SK-N-MC (cell line): ENCODE results near the gene ATRNL1.

Experiments used
- EZH2 ChIP-seq: fragments of 200-600 bp; sonication (generic); IDR thresholded peaks from one replicate; pipeline ENCODE4 v1.6.1; 2017; ENCODE audit warnings: antibody characterized with exemption
- FOXP2 ChIP-seq: optimal IDR thresholded peaks from 2 replicates; pipeline ENCODE3; 2011; ENCODE audit warnings: mild to moderate bottlenecking, moderate library complexity; ENCODE audit not compliant: insufficient read depth; ENCODE audit errors: extremely low read length, control extremely low read depth

GRCh38 chr10:115827231-115828009 lies 734.3 kb downstream of the ATRNL1 start:
- no peak for TF ChIP-seq FOXP2
- TF ChIP-seq EZH2 = no peak
